Measurements from ENCODE around the gene STARD5. TPM values are rescaled to one million over a fixed set of nuclear protein-coding genes. Genes with fewer than 3 reads are reported as not detected.

The STARD5 gene
- total RNA-seq, 1 experiment from 2014 or later = 2.3 TPM

DNA sequence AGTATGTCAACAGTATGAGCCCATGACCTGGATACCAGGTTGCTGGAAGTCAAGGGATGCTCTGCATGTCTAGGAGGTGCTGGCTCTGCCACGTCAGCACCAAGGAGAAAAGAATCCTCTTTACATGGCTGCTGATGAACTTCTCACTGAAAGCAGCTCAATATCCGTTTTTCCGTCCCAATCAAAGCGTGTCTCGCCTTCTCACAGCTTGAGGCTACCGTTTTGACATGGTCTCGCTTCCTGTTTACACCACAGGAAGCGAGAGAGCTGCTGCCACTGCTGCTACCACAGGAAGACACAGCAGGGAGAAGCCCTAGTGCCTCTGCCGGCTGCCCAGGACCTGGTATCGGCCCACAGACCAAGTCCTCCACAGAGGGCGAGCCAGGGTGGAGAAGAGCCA, 27.3 kb downstream of the STARD5 start:
- peaks cover 5% of the 10 kb centered on the region; the same call in 1 of the 2 replicates for H3K4me1 ChIP-seq (ENCODE audit: insufficient read depth, low read length)
- H3K18ac ChIP-seq (ENCODE audit: insufficient read length, low read depth, low read length) = no peak overlapping the region
- no peak overlapping the region for H2BK120ac ChIP-seq (ENCODE audit: low read depth, low read length, poor library complexity, severe bottlenecking)
- H3K4me3 Mint-ChIP-seq = no peak overlapping the region
- no peak for DNase-seq
- H3K4me1 Mint-ChIP-seq = peaks cover 11 to 18% of the 10 kb centered on the region in 2 experiments
- H2BK12ac ChIP-seq (ENCODE audit: insufficient read length, low read depth, low read length) = no peak overlapping the region
- H3K4me2 ChIP-seq (ENCODE audit: insufficient read depth, insufficient read length, low read length) = no peak overlapping the region
- no peaks in the 10 kb centered on the region for H3K23me2 ChIP-seq (ENCODE audit: insufficient read length, low read depth, low read length, poor library complexity, severe bottlenecking)
- H3K27ac ChIP-seq (ENCODE audit: insufficient read length, low read depth, low read length) = no peak overlapping the region
- no peaks in the 10 kb centered on the region for H3K9me3 Mint-ChIP-seq
- no peak overlapping the region for H3K4ac ChIP-seq (ENCODE audit: low read depth, low read length)
- H3K36me3 Mint-ChIP-seq (ENCODE audit: insufficient read depth in 1 of 3, low read depth in 3 of 3) = no peaks in the 10 kb centered on the region
- H2AFZ ChIP-seq (ENCODE audit: low read length) = no peak overlapping the region
- no peak overlapping the region for H2BK20ac ChIP-seq (ENCODE audit: low read depth, low read length, poor library complexity, severe bottlenecking)
- H4K5ac ChIP-seq (ENCODE audit: insufficient read length, low read depth, low read length) = no peak overlapping the region
- H3K27ac Mint-ChIP-seq = no peak overlapping the region; a peak in 1 of 7 replicates
- no peak overlapping the region for H4K91ac ChIP-seq (ENCODE audit: insufficient read length, low read depth, low read length)
- no peak overlapping the region for H4K8ac ChIP-seq (replicated peaks; ENCODE audit: insufficient read length, low read depth, low read length)
- H3K79me2 ChIP-seq (ENCODE audit: insufficient read depth, low read length) = no peaks in the 10 kb centered on the region
- H3K9me3 ChIP-seq (ENCODE audit: control insufficient read depth, low read depth, low read length) = no peaks in the 10 kb centered on the region
- no peaks in the 10 kb centered on the region for H4K20me1 ChIP-seq (ENCODE audit: control insufficient read depth, insufficient read depth, insufficient read length)
- H3K14ac ChIP-seq (ENCODE audit: insufficient read depth, low read length) = no peak overlapping the region; the same call in 1 of the 2 replicates
- H3K27me3 Mint-ChIP-seq (ENCODE audit: low read depth) = peaks cover 19% of the 10 kb centered on the region
- no peak overlapping the region for H2BK5ac ChIP-seq (ENCODE audit: insufficient read length, low read length)
- H3K79me1 ChIP-seq (ENCODE audit: insufficient read depth, low read depth, low read length, poor library complexity, severe bottlenecking) = no peaks in the 10 kb centered on the region
- H3T11ph ChIP-seq (ENCODE audit: low read length) = no peak overlapping the region
- H3K9ac ChIP-seq (ENCODE audit: extremely low read depth, insufficient read length, low read length) = no peak overlapping the region
- H3K27me3 ChIP-seq (ENCODE audit: insufficient read depth, low read length) = no peaks in the 10 kb centered on the region
- no CpG with 5 or more reads among the region's 11 CpGs for WGBS (ENCODE audit: extremely low coverage, insufficient read length, low lambda C conversion rate)
- no peak overlapping the region for H2BK15ac ChIP-seq (ENCODE audit: low read depth, low read length)
- TF ChIP-seq, protein P1, sequence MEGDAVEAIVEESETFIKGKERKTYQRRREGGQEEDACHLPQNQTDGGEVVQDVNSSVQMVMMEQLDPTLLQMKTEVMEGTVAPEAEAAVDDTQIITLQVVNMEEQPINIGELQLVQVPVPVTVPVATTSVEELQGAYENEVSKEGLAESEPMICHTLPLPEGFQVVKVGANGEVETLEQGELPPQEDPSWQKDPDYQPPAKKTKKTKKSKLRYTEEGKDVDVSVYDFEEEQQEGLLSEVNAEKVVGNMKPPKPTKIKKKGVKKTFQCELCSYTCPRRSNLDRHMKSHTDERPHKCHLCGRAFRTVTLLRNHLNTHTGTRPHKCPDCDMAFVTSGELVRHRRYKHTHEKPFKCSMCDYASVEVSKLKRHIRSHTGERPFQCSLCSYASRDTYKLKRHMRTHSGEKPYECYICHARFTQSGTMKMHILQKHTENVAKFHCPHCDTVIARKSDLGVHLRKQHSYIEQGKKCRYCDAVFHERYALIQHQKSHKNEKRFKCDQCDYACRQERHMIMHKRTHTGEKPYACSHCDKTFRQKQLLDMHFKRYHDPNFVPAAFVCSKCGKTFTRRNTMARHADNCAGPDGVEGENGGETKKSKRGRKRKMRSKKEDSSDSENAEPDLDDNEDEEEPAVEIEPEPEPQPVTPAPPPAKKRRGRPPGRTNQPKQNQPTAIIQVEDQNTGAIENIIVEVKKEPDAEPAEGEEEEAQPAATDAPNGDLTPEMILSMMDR (conservative IDR thresholded peaks at IDR 0.05) = no peak
- H3K56ac ChIP-seq (ENCODE audit: insufficient read length, low read depth, low read length) = no peak overlapping the region
- no peak overlapping the region for H2AK5ac ChIP-seq (ENCODE audit: insufficient read length, low read length)
- no peak overlapping the region for H3K23ac ChIP-seq (ENCODE audit: insufficient read length, low read depth, low read length)
